ENCODE results near the gene MBNL1. TPM values are rescaled to one million over a fixed set of nuclear protein-coding genes. Genes with fewer than 3 reads are reported as not detected.
"Not testable (repeated sequence)": the region's sequence is repeated elsewhere in the genome, so short reads cannot be mapped to it uniquely, and the experiment has no call there.

Gene MBNL1
- total and polyA plus RNA-seq, 5 donors = 52.7 to 160 (median 149) TPM

DNA sequence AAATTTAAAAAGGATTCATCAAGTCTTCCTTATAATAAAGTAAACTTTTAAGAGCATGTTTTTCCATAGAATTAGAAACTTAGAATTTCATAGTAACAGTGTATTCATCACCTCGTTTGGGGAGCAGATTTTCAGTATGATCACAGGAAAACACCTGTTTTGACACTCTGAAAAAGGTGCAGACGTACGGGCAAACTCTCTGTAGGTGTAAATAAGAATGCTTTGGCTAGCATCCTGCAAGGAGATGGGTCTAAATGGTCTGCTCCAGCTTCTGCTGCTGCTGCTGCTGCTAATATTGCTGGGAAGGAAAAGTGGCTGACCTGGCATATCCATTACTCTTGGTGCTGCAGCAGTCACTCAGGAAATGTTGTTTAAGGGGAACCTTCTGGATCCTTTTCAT is 66.0 kb downstream of the MBNL1 start:
- 82% methylated on average over 3 of the region's 3 CpGs for WGBS

GRCh38 chr3:152335273-152335672 is 66.5 kb downstream of the MBNL1 start:
- Histone ChIP-seq H3K27ac (ENCODE audit: low read length) (no peak overlapping the region), H3K4me3 (ENCODE audit: low read length) (no peak overlapping the region), H3K9me3 (ENCODE audit: control insufficient read depth, low read length) (no peaks in the 10 kb centered on the region), H3K27me3 (ENCODE audit: control insufficient read depth, insufficient read depth) (no peaks in the 10 kb centered on the region), H3K4me1 (ENCODE audit: control insufficient read depth, insufficient read depth, low read length) (peaks cover 9% of the 10 kb centered on the region)
- no peak for ATAC-seq
- intact Hi-C loops (cut with DNase I) = no loop called here
- DNase-seq = no peak
- 85% methylated on average over 2 of the region's 2 CpGs for WGBS

More for the DNA sequence above, 66.0 kb downstream of the MBNL1 start:
- H3K4me1 ChIP-seq (ENCODE audit: control insufficient read depth, insufficient read depth, low read length) = peaks cover 6% of the 10 kb centered on the region
- no peak for DNase-seq
- ATAC-seq = no peak
- no peaks in the 10 kb centered on the region for H3K27me3 ChIP-seq (ENCODE audit: control insufficient read depth, insufficient read depth)
- H3K9me3 ChIP-seq (ENCODE audit: control insufficient read depth, low read length) = no peaks in the 10 kb centered on the region
- intact Hi-C loops (cut with DNase I) = no loop called here
- H3K4me3 ChIP-seq (ENCODE audit: low read length) = no peak overlapping the region
- no peak overlapping the region for H3K27ac ChIP-seq (ENCODE audit: low read length)

GRCh38 chr3:152337337-152337736 is 68.6 kb downstream of the MBNL1 start:
- ATAC-seq; intact Hi-C loops (cut with DNase I); H3K27me3 ChIP-seq (ENCODE audit: control insufficient read depth, insufficient read depth); H3K27ac ChIP-seq (ENCODE audit: low read length); H3K9me3 ChIP-seq (ENCODE audit: control insufficient read depth, low read length); H3K4me3 ChIP-seq (ENCODE audit: low read length): not testable (repeated sequence)
- 88% methylated on average over 6 of the region's 6 CpGs for WGBS
- DNase-seq = peak in 1 of 3 donors; percentile 22
- H3K4me1 ChIP-seq (ENCODE audit: control insufficient read depth, insufficient read depth, low read length) = peaks cover 14% of the 10 kb centered on the region

DNA sequence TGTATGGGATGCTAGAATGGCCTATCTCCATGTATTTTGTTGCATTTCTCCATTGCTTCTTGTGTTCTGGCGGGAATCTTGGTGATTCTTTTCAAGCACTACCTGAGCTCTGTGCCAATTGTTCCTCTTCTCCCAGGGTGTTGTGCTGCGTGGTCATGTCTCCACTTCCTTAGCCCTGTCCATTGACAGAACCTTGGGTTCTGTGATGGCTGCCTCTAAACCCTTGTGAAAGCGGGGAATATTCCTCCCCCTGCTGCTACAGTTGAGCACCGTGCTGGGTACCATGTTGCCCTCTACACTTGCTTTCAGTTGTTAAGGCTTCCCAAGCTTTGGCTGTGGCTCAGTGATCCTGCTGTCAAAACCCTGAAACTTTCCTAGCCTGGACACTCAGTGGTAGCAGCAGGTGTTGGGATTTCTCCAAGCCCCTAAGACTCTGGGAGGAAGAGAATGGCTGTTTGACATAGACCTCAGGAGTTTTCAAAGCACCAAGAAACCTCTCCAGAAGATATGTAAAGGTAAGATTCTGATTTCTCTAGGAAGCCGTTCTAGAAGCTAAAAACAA is 69.5 kb downstream of the MBNL1 start:
- Histone ChIP-seq H3K4me1 (ENCODE audit: control insufficient read depth, insufficient read depth, low read length) (peaks cover 15% of the 10 kb centered on the region), H3K27me3 (ENCODE audit: control insufficient read depth, insufficient read depth) (no peaks in the 10 kb centered on the region), H3K27ac (ENCODE audit: low read length) (no peak overlapping the region), H3K4me3 (ENCODE audit: low read length) (no peak overlapping the region), H3K9me3 (ENCODE audit: control insufficient read depth, low read length) (no peaks in the 10 kb centered on the region)
- WGBS = 95% methylated on average over 5 of the region's 5 CpGs
- DNase-seq = no peak
- intact Hi-C loops (cut with DNase I) = no loop called here
- peak in 1 of 2 donors; percentile 17 for ATAC-seq

DNA sequence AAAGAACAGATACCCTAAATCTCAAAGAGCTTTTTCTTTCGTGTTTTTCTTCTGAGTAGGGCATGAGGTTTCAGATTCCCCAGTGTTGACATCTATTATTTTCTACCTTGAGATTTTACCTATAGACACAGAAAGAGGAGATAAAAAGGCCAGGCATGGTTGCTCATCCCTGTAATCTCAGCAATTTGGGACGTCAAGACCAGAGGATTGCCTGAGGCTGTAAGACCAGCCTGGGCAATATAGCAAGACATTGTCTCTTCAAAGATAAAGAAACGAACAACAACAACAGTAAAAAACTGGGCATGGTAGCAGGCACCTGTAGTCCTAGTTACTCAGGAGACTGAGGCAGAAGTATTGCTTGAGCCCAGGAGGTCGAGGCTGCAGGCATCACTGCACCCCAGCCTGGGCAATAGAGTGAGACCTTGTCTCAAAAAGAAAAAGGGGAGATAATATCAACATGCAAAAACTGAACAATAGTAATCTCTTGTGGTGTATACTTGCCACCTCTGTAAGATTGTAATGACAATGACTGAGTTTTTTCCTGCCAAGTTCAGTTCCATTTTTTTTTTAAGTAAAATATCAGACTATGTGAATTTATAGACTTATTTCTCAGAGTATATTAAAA is 71.3 kb downstream of the MBNL1 start:
- no peak overlapping the region for H3K27ac ChIP-seq (ENCODE audit: low read length)
- DNase-seq (no peak), ATAC-seq (no peak)
- peaks cover 13% of the 10 kb centered on the region for H3K4me1 ChIP-seq (ENCODE audit: control insufficient read depth, insufficient read depth, low read length)
- intact Hi-C loops (cut with DNase I) = no loop called here
- H3K9me3 ChIP-seq (ENCODE audit: control insufficient read depth, low read length) = no peaks in the 10 kb centered on the region
- 82% methylated on average over 4 of the region's 4 CpGs for WGBS
- no peaks in the 10 kb centered on the region for H3K27me3 ChIP-seq (ENCODE audit: control insufficient read depth, insufficient read depth)
- no peak overlapping the region for H3K4me3 ChIP-seq (ENCODE audit: low read length)

GRCh38 chr3:152345233-152345632 is 76.5 kb downstream of the MBNL1 start:
- Histone ChIP-seq H3K4me1 (ENCODE audit: control insufficient read depth, insufficient read depth, low read length) (peaks cover 8% of the 10 kb centered on the region), H3K27ac (ENCODE audit: low read length) (no peak overlapping the region), H3K27me3 (ENCODE audit: control insufficient read depth, insufficient read depth) (no peaks in the 10 kb centered on the region), H3K9me3 (ENCODE audit: control insufficient read depth, low read length) (no peaks in the 10 kb centered on the region), H3K4me3 (ENCODE audit: low read length) (no peak overlapping the region)
- 62% methylated on average over 1 of the region's 1 CpG for WGBS
- no peak for ATAC-seq
- DNase-seq = no peak
- intact Hi-C loops (cut with DNase I) = no loop called here

- no peak for ATAC-seq
- WGBS = 95% methylated on average over 4 of the region's 4 CpGs
- H3K4me3 ChIP-seq (ENCODE audit: low read length) = no peak overlapping the region
- H3K9me3 ChIP-seq (ENCODE audit: control insufficient read depth, low read length) = no peaks in the 10 kb centered on the region
- no peaks in the 10 kb centered on the region for H3K27me3 ChIP-seq (ENCODE audit: control insufficient read depth, insufficient read depth)
- H3K27ac ChIP-seq (ENCODE audit: low read length) = no peak overlapping the region
- intact Hi-C loops (cut with DNase I) = no loop called here
- H3K4me1 ChIP-seq (ENCODE audit: control insufficient read depth, insufficient read depth, low read length) = peaks cover 4% of the 10 kb centered on the region
- no peak for DNase-seq
Measured at GRCh38 chr3:152346058-152346457, 77.3 kb downstream of the MBNL1 start.

GRCh38 chr3:152346740-152347139 is 78.0 kb downstream of the MBNL1 start:
- DNase-seq = no peak
- Histone ChIP-seq H3K9me3 (ENCODE audit: control insufficient read depth, low read length) (no peaks in the 10 kb centered on the region), H3K4me1 (ENCODE audit: control insufficient read depth, insufficient read depth, low read length) (peaks cover 4% of the 10 kb centered on the region), H3K4me3 (ENCODE audit: low read length) (no peak overlapping the region), H3K27me3 (ENCODE audit: control insufficient read depth, insufficient read depth) (no peaks in the 10 kb centered on the region), H3K27ac (ENCODE audit: low read length) (no peak overlapping the region)
- intact Hi-C loops (cut with DNase I) = no loop called here
- 98% methylated on average over 2 of the region's 2 CpGs for WGBS
- no peak for ATAC-seq

DNA sequence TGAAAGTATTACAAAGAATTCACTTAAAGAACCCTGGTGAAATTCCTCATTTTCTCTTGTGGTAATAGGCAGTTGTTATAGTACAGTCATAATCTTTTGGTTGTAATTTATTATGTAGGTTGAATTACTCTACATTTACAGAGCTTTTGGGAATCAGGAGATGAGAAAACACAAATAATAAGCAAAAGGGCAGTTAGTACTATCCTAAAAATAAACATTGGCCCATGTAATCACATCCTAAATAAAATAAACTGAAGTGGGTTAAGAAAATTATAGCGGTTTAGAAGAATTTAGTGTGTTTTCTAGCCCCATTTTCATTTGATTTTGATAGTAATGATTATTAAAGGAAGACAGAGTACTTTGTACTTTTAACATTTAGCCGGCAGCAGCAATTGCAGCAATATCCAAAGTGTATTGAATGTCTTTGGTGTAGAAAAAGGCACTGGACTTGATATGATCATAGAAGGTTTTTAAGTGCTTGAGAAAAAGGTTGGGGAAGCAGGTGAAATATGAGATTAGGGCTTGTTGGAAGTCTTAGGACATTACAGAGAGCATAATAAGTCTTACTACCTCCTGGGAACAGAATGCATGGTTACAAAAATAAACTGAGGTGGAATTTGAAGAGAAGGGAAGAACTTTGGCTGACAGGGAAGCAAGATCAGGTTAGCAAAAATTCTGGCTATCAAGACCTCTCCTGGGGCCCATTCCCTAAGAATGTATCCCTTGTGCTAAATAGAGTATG is 79.9 kb downstream of the MBNL1 start:
- H3K27ac ChIP-seq (ENCODE audit: low read length) = no peak overlapping the region
- DNase-seq (no peak), ATAC-seq (no peak)
- intact Hi-C loops (cut with DNase I) = no loop called here
- 77% methylated on average over 2 of the region's 2 CpGs for WGBS
- H3K4me1 ChIP-seq (ENCODE audit: control insufficient read depth, insufficient read depth, low read length) = peaks cover 4% of the 10 kb centered on the region
- no peaks in the 10 kb centered on the region for H3K9me3 ChIP-seq (ENCODE audit: control insufficient read depth, low read length)
- peak overlapping the region; percentile 10 for H3K4me3 ChIP-seq (ENCODE audit: low read length)
- no peaks in the 10 kb centered on the region for H3K27me3 ChIP-seq (ENCODE audit: control insufficient read depth, insufficient read depth)

DNA sequence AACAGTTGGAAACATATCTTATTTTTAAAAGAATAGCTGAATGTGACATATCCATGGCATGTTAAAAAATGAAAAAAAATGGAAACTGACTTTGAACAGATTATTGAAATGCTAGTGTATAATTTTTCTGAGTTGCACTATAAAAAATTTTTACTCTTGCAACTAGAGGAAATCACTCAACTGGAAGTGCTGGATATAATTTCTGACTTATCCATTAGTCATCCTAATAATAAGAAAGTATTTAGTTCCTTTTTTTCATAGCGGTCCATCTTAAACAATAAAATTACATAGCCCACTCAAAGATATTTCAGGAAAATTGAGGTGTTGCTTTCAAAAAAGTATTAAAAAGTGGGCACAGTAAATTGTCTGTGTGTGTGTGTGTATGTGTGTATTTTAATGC is 80.7 kb downstream of the MBNL1 start:
- DNase-seq (no peak), ATAC-seq (no peak)

DNA sequence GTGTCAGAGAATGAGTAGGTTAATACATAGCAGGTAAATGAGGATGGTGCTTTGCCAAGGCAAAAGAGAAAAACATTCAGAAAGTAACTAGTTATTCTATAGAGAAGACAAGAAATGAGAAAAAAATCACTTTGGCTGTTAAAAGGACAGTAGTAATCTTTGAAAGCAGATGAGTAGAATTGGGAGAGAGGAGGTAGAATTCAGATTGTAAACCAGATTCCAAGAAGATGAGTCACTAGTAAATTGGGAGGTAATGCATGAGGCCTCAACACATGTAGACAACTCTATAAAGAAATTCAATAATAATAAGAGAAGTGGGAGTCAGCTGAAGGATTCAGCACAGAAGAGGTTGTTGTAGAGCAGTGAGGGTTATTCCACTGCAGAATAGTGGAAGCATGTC is 81.4 kb downstream of the MBNL1 start:
- Histone ChIP-seq H3K4me1 (ENCODE audit: control insufficient read depth, insufficient read depth, low read length) (peaks cover 4% of the 10 kb centered on the region), H3K27me3 (ENCODE audit: control insufficient read depth, insufficient read depth) (no peaks in the 10 kb centered on the region), H3K9me3 (ENCODE audit: control insufficient read depth, low read length) (no peaks in the 10 kb centered on the region), H3K4me3 (ENCODE audit: low read length) (no peak overlapping the region), H3K27ac (ENCODE audit: low read length) (no peak overlapping the region)
- intact Hi-C loops (cut with DNase I) = no loop called here
- DNase-seq = no peak
- no peak for ATAC-seq

More for the DNA sequence above, 80.7 kb downstream of the MBNL1 start:
- Histone ChIP-seq H3K27ac (ENCODE audit: low read length) (no peak overlapping the region), H3K9me3 (ENCODE audit: control insufficient read depth, low read length) (no peaks in the 10 kb centered on the region), H3K4me3 (ENCODE audit: low read length) (no peak overlapping the region), H3K27me3 (ENCODE audit: control insufficient read depth, insufficient read depth) (no peaks in the 10 kb centered on the region), H3K4me1 (ENCODE audit: control insufficient read depth, insufficient read depth, low read length) (peaks cover 4% of the 10 kb centered on the region)
- intact Hi-C loops (cut with DNase I) = no loop called here
- 71% methylated on average over 1 of the region's 1 CpG for WGBS
